ENCODE results near the gene FAHD1.

GRCh38 chr16:1791256-1791942 is 35.6 kb upstream of the FAHD1 start:
- TF ChIP-seq CTCF (IDR thresholded peaks at IDR 0.05) (no peak), POLR2A (IDR thresholded peaks at IDR 0.05) (no peak)
